Peyer's patch (tissue), 4 donors: ENCODE results near the gene KIAA1671.

Experiments
- POLR2A ChIP-seq, 2 donors: fragments of 450-650 bp; IDR thresholded peaks; one replicate each; pipeline ENCODE4 v1.5.1; 2017; ENCODE audit warnings: antibody characterized with exemption in 2 of 2, mild to moderate bottlenecking in 2 of 2, moderate library complexity in 2 of 2
- TF ChIP-seq, protein P1 (sequence below), 6 experiments: fragments of 450-650 bp in 4 of 6; fragments of 200-600 bp in 2 of 6; sonication (generic) in 1 of 6; IDR thresholded peaks; one replicate each; pipeline ENCODE4 v1.5.1; 2017 to 2019; ENCODE audit warnings: antibody characterized with exemption in 6 of 6, mild to moderate bottlenecking in 3 of 6, moderate library complexity in 1 of 6

DNA sequence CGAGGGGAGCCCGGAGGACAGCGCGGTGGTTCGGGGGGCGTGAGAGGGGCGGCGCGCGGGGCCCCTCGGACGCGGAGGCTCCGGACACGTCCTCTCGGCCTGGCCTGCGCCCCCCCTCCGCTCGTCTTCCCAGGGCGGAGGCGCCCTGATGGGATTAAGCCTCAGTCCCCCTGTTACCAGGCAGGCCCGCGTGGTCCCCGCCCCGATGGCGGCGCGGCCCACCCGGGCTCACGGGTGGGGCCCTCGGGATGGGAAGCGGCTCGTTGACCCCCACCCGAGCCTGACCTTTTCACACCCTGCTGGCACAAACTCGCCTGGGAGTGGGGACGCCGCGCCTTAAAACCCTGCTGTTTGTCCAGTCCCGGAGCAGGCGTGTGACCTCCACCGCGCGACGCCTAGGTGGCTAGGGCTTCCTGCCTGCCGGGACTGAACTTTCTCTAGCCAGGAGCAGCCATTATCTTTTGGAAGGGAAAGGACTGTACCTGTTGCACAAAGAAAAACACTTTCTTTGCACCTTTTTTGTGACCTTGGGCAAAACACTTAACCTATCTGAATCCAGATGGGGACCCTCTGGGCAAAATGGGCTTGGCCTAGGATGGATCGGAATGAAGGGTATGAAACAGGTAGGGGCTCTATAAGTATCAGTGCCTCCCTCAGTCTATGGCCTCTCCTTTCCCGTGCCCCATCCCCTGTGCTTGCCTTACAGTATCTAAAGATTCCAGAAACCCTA is 1.0 kb downstream of the KIAA1671 start:
- TF ChIP-seq, protein P1, sequence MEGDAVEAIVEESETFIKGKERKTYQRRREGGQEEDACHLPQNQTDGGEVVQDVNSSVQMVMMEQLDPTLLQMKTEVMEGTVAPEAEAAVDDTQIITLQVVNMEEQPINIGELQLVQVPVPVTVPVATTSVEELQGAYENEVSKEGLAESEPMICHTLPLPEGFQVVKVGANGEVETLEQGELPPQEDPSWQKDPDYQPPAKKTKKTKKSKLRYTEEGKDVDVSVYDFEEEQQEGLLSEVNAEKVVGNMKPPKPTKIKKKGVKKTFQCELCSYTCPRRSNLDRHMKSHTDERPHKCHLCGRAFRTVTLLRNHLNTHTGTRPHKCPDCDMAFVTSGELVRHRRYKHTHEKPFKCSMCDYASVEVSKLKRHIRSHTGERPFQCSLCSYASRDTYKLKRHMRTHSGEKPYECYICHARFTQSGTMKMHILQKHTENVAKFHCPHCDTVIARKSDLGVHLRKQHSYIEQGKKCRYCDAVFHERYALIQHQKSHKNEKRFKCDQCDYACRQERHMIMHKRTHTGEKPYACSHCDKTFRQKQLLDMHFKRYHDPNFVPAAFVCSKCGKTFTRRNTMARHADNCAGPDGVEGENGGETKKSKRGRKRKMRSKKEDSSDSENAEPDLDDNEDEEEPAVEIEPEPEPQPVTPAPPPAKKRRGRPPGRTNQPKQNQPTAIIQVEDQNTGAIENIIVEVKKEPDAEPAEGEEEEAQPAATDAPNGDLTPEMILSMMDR (IDR thresholded peaks at IDR 0.05) = no peak
- no peak for TF ChIP-seq POLR2A (IDR thresholded peaks at IDR 0.05)
